ENCODE measurements around the gene TAS2R10. TPM values are rescaled to one million over a fixed set of nuclear protein-coding genes. Genes with fewer than 3 reads are reported as not detected.

TAS2R10 gene
- total and polyA plus RNA-seq, 2 donors (not counting 1 experiment from before 2014, with no cell fraction given): 0.27 TPM; not detected in 1

DNA sequence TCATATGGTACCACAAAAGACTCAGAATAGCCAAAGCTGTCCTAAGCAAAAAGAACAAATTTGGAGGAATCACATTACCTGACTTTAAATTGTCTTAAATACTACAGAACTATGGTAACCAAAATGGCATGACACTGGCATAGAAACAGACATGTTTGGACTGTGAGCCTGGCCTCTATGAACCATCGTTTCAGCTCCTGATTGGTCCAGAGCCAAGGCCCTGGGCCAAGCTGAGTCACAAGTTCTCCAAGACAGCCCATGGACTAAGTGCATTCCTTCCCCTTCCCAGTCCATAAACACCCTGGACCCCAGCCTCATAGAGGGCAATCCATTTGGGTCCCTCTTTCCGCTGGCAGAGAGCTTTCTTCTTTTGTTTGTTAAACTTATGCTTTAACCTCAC, 35.2 kb upstream of the TAS2R10 start:
- no peaks in the 10 kb centered on the region for H3K27me3 ChIP-seq (replicated peaks in 1 of 4; ENCODE audit: control extremely low read depth in 1 of 4, control insufficient read depth in 3 of 4, insufficient read depth in 4 of 4, low read length in 3 of 4)
- CTCF ChIA-PET: no interaction called here
- no peak overlapping the region for H3K9ac ChIP-seq (ENCODE audit: low read length)
- peaks cover 22% of the 10 kb centered on the region for H3K9me3 Mint-ChIP-seq (ENCODE audit: insufficient read depth)
- H3K27me3 Mint-ChIP-seq: no peaks in the 10 kb centered on the region
- intact Hi-C loops (cut with micrococcal nuclease): no loop called here
- H3K9me3 ChIP-seq (ENCODE audit: control extremely low read depth in 1 of 3, control insufficient read depth in 2 of 3, insufficient read depth in 1 of 3, low read length in 2 of 3): peaks cover 0 to 27% (median 18%) of the 10 kb centered on the region in 3 donors
- H3K4me3 Mint-ChIP-seq: no peak overlapping the region
- H2AFZ ChIP-seq (ENCODE audit: insufficient read depth, low read depth, low read length, poor library complexity, severe bottlenecking): no peak overlapping the region
- peaks cover 3 to 12% of the 10 kb centered on the region in 2 experiments for H3K36me3 ChIP-seq (replicated peaks in 1 of 2; ENCODE audit: control extremely low read depth in 1 of 2, control insufficient read depth in 1 of 2, extremely low read depth in 1 of 2, insufficient read depth in 2 of 2, low read length in 1 of 2)
- H3K27ac Mint-ChIP-seq: no peak overlapping the region
- ATAC-seq (ENCODE audit: low read depth) (no peak), DNase-seq (no peak)
- POLR2A ChIA-PET: no interaction called here
- H3K4me3 ChIP-seq (ENCODE audit: control extremely low read depth in 1 of 5, extremely low read depth in 1 of 5, insufficient read depth in 1 of 5, low read depth in 2 of 5, low read length in 4 of 5): no peak overlapping the region
- 100% methylated on average over 2 of the region's 2 CpGs for WGBS (ENCODE audit: insufficient coverage)
- no peaks in the 10 kb centered on the region for H3K79me2 ChIP-seq (ENCODE audit: control insufficient read depth, insufficient read depth, low read length)
- H4K20me1 ChIP-seq (ENCODE audit: control insufficient read depth, insufficient read depth, low read length, poor library complexity, severe bottlenecking): no peaks in the 10 kb centered on the region
- no peaks in the 10 kb centered on the region for H3K4me1 ChIP-seq (ENCODE audit: control insufficient read depth in 2 of 2, insufficient read depth in 2 of 2, low read length in 2 of 2)
- H3K27ac ChIP-seq (ENCODE audit: low read length in 2 of 2): no peak overlapping the region
- no peak for TF ChIP-seq CTCF (IDR thresholded peaks at IDR 0.05)
- TF ChIP-seq EZH2 (IDR thresholded peaks at IDR 0.05; ENCODE audit: borderline replicate concordance, insufficient read depth, low read depth, low read length, poor library complexity, severe bottlenecking): no peak
- H3K4me2 ChIP-seq (replicated peaks; ENCODE audit: low read depth, low read length, poor library complexity, severe bottlenecking): no peak overlapping the region
- no peaks in the 10 kb centered on the region for H3K4me1 Mint-ChIP-seq

DNA sequence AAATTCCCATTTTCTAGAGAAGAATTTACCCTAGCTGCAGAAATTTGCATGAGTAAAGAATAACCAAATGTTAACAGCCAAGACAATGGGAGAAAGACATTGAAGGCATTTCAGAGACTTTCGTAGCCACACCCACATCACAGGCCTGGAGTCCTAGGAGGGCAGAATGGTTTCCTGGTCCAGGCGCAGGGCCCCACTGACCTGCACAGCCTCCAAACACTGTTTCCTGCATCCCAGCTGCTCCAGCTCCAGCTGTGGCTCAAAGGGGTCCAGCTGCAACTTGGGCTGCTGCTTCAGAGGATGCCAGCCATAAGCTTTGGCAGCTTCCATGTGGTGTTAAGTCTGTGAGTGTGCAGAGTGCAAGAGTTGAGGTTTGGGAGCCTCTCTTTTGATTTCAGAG, 29.6 kb upstream of the TAS2R10 start:
- TF ChIP-seq EZH2 (IDR thresholded peaks at IDR 0.05; ENCODE audit: borderline replicate concordance, insufficient read depth, low read depth, low read length, poor library complexity, severe bottlenecking): no peak
- TF ChIP-seq CTCF (IDR thresholded peaks at IDR 0.05): no peak
- Histone ChIP-seq H4K20me1 (ENCODE audit: control insufficient read depth, insufficient read depth, low read length, poor library complexity, severe bottlenecking) (no peaks in the 10 kb centered on the region), H3K4me1 (ENCODE audit: control insufficient read depth in 2 of 2, insufficient read depth in 2 of 2, low read length in 2 of 2) (no peaks in the 10 kb centered on the region), H3K4me3 (ENCODE audit: control extremely low read depth in 1 of 5, extremely low read depth in 1 of 5, insufficient read depth in 1 of 5, low read depth in 2 of 5, low read length in 4 of 5) (no peak overlapping the region), H3K79me2 (ENCODE audit: control insufficient read depth, insufficient read depth, low read length) (no peaks in the 10 kb centered on the region), H3K27me3 (replicated peaks in 1 of 4; ENCODE audit: control extremely low read depth in 1 of 4, control insufficient read depth in 3 of 4, insufficient read depth in 4 of 4, low read length in 3 of 4) (no peaks in the 10 kb centered on the region), H3K4me2 (replicated peaks; ENCODE audit: low read depth, low read length, poor library complexity, severe bottlenecking) (no peak overlapping the region), H3K36me3 (replicated peaks in 1 of 2; ENCODE audit: control extremely low read depth in 1 of 2, control insufficient read depth in 1 of 2, extremely low read depth in 1 of 2, insufficient read depth in 2 of 2, low read length in 1 of 2) (peaks cover 3 to 16% of the 10 kb centered on the region in 2 experiments), H3K9ac (ENCODE audit: low read length) (no peak overlapping the region), H2AFZ (ENCODE audit: insufficient read depth, low read depth, low read length, poor library complexity, severe bottlenecking) (no peak overlapping the region), H3K27ac (ENCODE audit: low read length in 2 of 2) (no peak overlapping the region), H3K9me3 (ENCODE audit: control extremely low read depth in 1 of 3, control insufficient read depth in 2 of 3, insufficient read depth in 1 of 3, low read length in 2 of 3) (peaks cover 1 to 33% (median 22%) of the 10 kb centered on the region in 3 donors)
- H3K27ac Mint-ChIP-seq: no peak overlapping the region
- WGBS (ENCODE audit: insufficient coverage): 100% methylated on average over 2 of the region's 2 CpGs
- ATAC-seq (ENCODE audit: low read depth): no peak
- no peak for DNase-seq
- H3K4me1 Mint-ChIP-seq: no peaks in the 10 kb centered on the region
- ChIA-PET CTCF (no interaction called here), POLR2A (no interaction called here)
- H3K9me3 Mint-ChIP-seq (ENCODE audit: insufficient read depth): peaks cover 10% of the 10 kb centered on the region
- H3K27me3 Mint-ChIP-seq: no peaks in the 10 kb centered on the region
- intact Hi-C loops (cut with micrococcal nuclease): no loop called here
- no peak overlapping the region for H3K4me3 Mint-ChIP-seq

All from B cell (primary cell).